WTC11 (cell line): ENCODE data around the gene NTN5. TPM values are rescaled to one million over a fixed set of nuclear protein-coding genes. Genes with fewer than 3 reads are reported as not detected.

Experiments used
- ATF1 ChIP-seq: sonication (generic); formaldehyde crosslinking; IDR thresholded peaks from 2 replicates; pipeline ENCODE4 v1.8.1; 2023; ENCODE audit warnings: mild to moderate bottlenecking, moderate library complexity, missing genetic modification reagents
- ATF6 ChIP-seq: sonication (generic); formaldehyde crosslinking; IDR thresholded peaks from 2 replicates; pipeline ENCODE4 v1.8.1; 2023; ENCODE audit warnings: mild to moderate bottlenecking, missing genetic modification reagents
- CBFB ChIP-seq: sonication (generic); formaldehyde crosslinking; IDR thresholded peaks from 2 replicates; pipeline ENCODE4 v1.8.1; 2022; ENCODE audit warnings: mild to moderate bottlenecking, low read depth, missing genetic modification reagents
- CREM ChIP-seq: sonication (generic); formaldehyde crosslinking; IDR thresholded peaks from 2 replicates; pipeline ENCODE4 v1.8.1; 2022; ENCODE audit warnings: mild to moderate bottlenecking, missing genetic modification reagents, moderate library complexity
- E2F1 ChIP-seq: sonication (generic); formaldehyde crosslinking; IDR thresholded peaks from 2 replicates; pipeline ENCODE4 v1.8.0; 2022; ENCODE audit warnings: mild to moderate bottlenecking, missing genetic modification reagents
- ERG ChIP-seq: fragments of 250-450 bp; sonication (Bioruptor Pico); IDR thresholded peaks from 2 replicates; pipeline ENCODE4 v1.8.0; 2021; ENCODE audit warnings: mild to moderate bottlenecking
- FOXK1 ChIP-seq: sonication (generic); formaldehyde crosslinking; IDR thresholded peaks from 2 replicates; pipeline ENCODE4 v1.8.0; 2022; ENCODE audit warnings: mild to moderate bottlenecking, moderate library complexity, missing genetic modification reagents
- GABPB1 ChIP-seq: sonication (generic); formaldehyde crosslinking; IDR thresholded peaks from 2 replicates; pipeline ENCODE4 v1.8.1; 2023; ENCODE audit warnings: mild to moderate bottlenecking, missing genetic modification reagents
- GTF2I ChIP-seq: fragments of 250-450 bp; sonication (Bioruptor Pico); conservative IDR thresholded peaks from 2 replicates; pipeline ENCODE4 v1.4.0; 2021; ENCODE audit warnings: mild to moderate bottlenecking
- NFYB ChIP-seq: sonication (generic); formaldehyde crosslinking; conservative IDR thresholded peaks from 2 replicates; pipeline ENCODE4 v1.8.0; 2022; ENCODE audit warnings: low read depth, missing genetic modification reagents
- RELA ChIP-seq: sonication (generic); formaldehyde crosslinking; IDR thresholded peaks from 2 replicates; pipeline ENCODE4 v1.8.1; 2022; ENCODE audit warnings: missing genetic modification reagents, mild to moderate bottlenecking, borderline replicate concordance
- SOX15 ChIP-seq: fragments of 250-450 bp; sonication (Bioruptor Pico); IDR thresholded peaks from 2 replicates; pipeline ENCODE4 v1.9.0; 2021; ENCODE audit warnings: mild to moderate bottlenecking
- TCF7 ChIP-seq: sonication (generic); formaldehyde crosslinking; IDR thresholded peaks from 2 replicates; pipeline ENCODE4 v1.8.0; 2022; ENCODE audit warnings: mild to moderate bottlenecking, low read depth, missing genetic modification reagents, moderate library complexity
- TEAD4 ChIP-seq: sonication (generic); formaldehyde crosslinking; IDR thresholded peaks from 2 replicates; pipeline ENCODE4 v1.8.0; 2022; ENCODE audit warnings: mild to moderate bottlenecking, missing genetic modification reagents
- ZBTB21 ChIP-seq: sonication (generic); formaldehyde crosslinking; IDR thresholded peaks from 2 replicates; pipeline ENCODE4 v1.8.1; 2023; ENCODE audit warnings: mild to moderate bottlenecking, missing genetic modification reagents, borderline replicate concordance
- ZNF121 ChIP-seq: sonication (generic); formaldehyde crosslinking; IDR thresholded peaks from 2 replicates; pipeline ENCODE4 v1.8.0; 2023; ENCODE audit warnings: missing genetic modification reagents
- ZNF138 ChIP-seq: sonication (generic); formaldehyde crosslinking; conservative IDR thresholded peaks from 2 replicates; pipeline ENCODE4 v1.8.1; 2022; ENCODE audit warnings: mild to moderate bottlenecking, moderate library complexity, missing genetic modification reagents
- ZNF232 ChIP-seq: sonication (generic); formaldehyde crosslinking; IDR thresholded peaks from 2 replicates; pipeline ENCODE4 v1.8.0; 2022; ENCODE audit warnings: mild to moderate bottlenecking, missing genetic modification reagents
- ZNF396 ChIP-seq: fragments of 250-450 bp; sonication (Bioruptor Pico); IDR thresholded peaks from 2 replicates; pipeline ENCODE4 v1.8.0; 2021; ENCODE audit warnings: mild to moderate bottlenecking, moderate library complexity, borderline replicate concordance
- ZNF671 ChIP-seq: fragments of 250-450 bp; sonication (Bioruptor Pico); IDR thresholded peaks from 2 replicates; pipeline ENCODE4 v1.8.0; 2021; ENCODE audit warnings: mild to moderate bottlenecking
- total RNA-seq: library from RNA; stranded (reverse); gene quantifications from 3 replicates; pipeline ENCODE4 v1.2.3, GENCODE V29; 2021
- TF ChIP-seq, protein P1 (sequence below): fragments of 250-450 bp; sonication (Bioruptor Pico); IDR thresholded peaks from 2 replicates; pipeline ENCODE4 v1.9.0; 2021; ENCODE audit warnings: mild to moderate bottlenecking
- TF ChIP-seq, protein P2 (sequence below): fragments of 250-450 bp; sonication (Bioruptor Pico); IDR thresholded peaks from 2 replicates; pipeline ENCODE4 v1.9.0; 2021; ENCODE audit warnings: moderate library complexity, mild to moderate bottlenecking, inconsistent platforms, borderline replicate concordance
- TF ChIP-seq, protein P3 (sequence below): fragments of 250-450 bp; sonication (Bioruptor Pico); IDR thresholded peaks from 2 replicates; pipeline ENCODE4 v1.9.0; 2021; ENCODE audit warnings: mild to moderate bottlenecking
- TF ChIP-seq, protein P4 (sequence below): fragments of 250-450 bp; sonication (Bioruptor Pico); conservative IDR thresholded peaks from 2 replicates; pipeline ENCODE4 v1.9.0; 2021; ENCODE audit warnings: mild to moderate bottlenecking
- TF ChIP-seq, protein P5 (sequence below): sonication (generic); formaldehyde crosslinking; conservative IDR thresholded peaks from 2 replicates; pipeline ENCODE4 v1.8.1; 2022; ENCODE audit warnings: mild to moderate bottlenecking, missing genetic modification reagents

Gene NTN5
- total RNA-seq, 1 experiment from 2014 or later = 0.28 TPM

GRCh38 chr19:48646001-48646721 lies 26.7 kb downstream of the NTN5 start, which contains the start of gene CA11 (continued):
- TF ChIP-seq, protein P1, sequence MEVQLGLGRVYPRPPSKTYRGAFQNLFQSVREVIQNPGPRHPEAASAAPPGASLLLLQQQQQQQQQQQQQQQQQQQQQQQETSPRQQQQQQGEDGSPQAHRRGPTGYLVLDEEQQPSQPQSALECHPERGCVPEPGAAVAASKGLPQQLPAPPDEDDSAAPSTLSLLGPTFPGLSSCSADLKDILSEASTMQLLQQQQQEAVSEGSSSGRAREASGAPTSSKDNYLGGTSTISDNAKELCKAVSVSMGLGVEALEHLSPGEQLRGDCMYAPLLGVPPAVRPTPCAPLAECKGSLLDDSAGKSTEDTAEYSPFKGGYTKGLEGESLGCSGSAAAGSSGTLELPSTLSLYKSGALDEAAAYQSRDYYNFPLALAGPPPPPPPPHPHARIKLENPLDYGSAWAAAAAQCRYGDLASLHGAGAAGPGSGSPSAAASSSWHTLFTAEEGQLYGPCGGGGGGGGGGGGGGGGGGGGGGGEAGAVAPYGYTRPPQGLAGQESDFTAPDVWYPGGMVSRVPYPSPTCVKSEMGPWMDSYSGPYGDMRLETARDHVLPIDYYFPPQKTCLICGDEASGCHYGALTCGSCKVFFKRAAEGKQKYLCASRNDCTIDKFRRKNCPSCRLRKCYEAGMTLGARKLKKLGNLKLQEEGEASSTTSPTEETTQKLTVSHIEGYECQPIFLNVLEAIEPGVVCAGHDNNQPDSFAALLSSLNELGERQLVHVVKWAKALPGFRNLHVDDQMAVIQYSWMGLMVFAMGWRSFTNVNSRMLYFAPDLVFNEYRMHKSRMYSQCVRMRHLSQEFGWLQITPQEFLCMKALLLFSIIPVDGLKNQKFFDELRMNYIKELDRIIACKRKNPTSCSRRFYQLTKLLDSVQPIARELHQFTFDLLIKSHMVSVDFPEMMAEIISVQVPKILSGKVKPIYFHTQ (CRISPR knock-in tag) = no peak
- TF ChIP-seq E2F1 (no peak), CBFB (CRISPR knock-in tag) (no peak), ZBTB21 (CRISPR knock-in tag) (no peak), ZNF396 (CRISPR knock-in tag) (no peak), RELA (no peak), GABPB1 (CRISPR knock-in tag) (no peak), ZNF232 (CRISPR knock-in tag) (0 out of 2 replicates have a peak, but pooled peaks have one; percentile 48), ZNF138 (no peak), ATF6 (no peak), TEAD4 (no peak), GTF2I (CRISPR knock-in tag) (no peak), NFYB (CRISPR knock-in tag) (no peak; the same call in 1 of the 2 replicates), FOXK1 (peak; percentile 61; the same call in 1 of the 2 replicates), TCF7 (CRISPR knock-in tag) (no peak), ZNF121 (no peak), SOX15 (CRISPR knock-in tag) (no peak), ATF1 (no peak), ERG (CRISPR knock-in tag) (no peak), ZNF671 (CRISPR knock-in tag) (no peak), CREM (CRISPR knock-in tag) (no peak)
- TF ChIP-seq, protein P2, sequence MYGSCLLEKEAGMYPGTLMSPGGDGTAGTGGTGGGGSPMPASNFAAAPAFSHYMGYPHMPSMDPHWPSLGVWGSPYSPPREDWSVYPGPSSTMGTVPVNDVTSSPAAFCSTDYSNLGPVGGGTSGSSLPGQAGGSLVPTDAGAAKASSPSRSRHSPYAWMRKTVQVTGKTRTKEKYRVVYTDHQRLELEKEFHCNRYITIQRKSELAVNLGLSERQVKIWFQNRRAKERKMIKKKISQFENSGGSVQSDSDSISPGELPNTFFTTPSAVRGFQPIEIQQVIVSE = no peak
- TF ChIP-seq, protein P3, sequence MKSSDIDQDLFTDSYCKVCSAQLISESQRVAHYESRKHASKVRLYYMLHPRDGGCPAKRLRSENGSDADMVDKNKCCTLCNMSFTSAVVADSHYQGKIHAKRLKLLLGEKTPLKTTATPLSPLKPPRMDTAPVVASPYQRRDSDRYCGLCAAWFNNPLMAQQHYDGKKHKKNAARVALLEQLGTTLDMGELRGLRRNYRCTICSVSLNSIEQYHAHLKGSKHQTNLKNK (CRISPR knock-in tag) = no peak
- TF ChIP-seq, protein P4, sequence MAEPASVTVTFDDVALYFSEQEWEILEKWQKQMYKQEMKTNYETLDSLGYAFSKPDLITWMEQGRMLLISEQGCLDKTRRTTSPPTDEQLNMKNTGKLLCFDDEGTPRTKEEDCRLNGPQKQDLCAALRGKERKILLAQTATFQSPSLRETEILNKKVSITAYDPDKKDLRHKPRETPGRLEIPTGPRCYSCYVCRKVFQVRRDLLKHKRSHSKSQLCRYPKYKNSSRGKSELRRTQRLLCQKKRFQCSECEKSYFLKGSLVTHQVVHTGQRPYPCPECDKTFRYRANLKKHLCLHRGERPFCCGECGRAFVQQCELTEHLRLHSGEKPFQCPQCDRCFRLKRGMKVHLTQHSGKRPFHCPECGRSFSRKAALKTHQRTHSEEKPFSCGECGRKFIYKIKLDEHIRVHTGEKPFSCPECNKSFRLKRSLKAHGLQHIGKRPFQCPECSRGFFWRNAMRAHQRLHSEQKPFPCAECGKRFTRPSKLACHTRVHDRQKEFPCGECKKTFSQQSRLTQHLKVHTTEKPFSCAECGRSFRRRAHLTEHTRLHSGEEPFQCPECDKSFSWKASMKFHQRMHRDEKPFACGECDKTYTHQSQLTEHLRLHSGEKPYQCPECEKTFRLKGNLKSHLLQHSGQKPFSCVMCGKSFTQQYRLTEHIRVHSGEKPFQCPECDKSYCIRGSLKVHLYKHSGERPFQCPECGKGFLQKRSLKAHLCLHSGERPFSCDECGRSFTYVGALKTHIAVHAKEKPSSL (CRISPR knock-in tag) = no peak
- TF ChIP-seq, protein P5, sequence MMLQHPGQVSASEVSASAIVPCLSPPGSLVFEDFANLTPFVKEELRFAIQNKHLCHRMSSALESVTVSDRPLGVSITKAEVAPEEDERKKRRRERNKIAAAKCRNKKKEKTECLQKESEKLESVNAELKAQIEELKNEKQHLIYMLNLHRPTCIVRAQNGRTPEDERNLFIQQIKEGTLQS (CRISPR knock-in tag) = no peak
